Frontal cortex (tissue), 4 donors: ENCODE data around the gene RPS24. TPM values are rescaled to one million over a fixed set of nuclear protein-coding genes. Genes with fewer than 3 reads are reported as not detected.

Experiments used
- DNase-seq, 2 donors: peaks; one replicate each; pipeline ENCODE4 v3.0.0; 2012; ENCODE audit warnings: low spot score in 2 of 2
- FAIRE-seq: peaks from 2 replicates; lab custom pipeline; 2012; peaks lifted over from hg19 to GRCh38; lab: Jason Lieb, UNC
- total RNA-seq: library from RNA; depleted of rRNA; stranded (reverse); fragments of >200 nt; gene quantifications from one replicate; pipeline ENCODE4 v1.2.3, GENCODE V29; 2014
- donor health status: control.
- donor health status: control.
- donor health status: control.

The RPS24 gene
- total RNA-seq, 1 donor from 2014 or later = 2,828 TPM

DNA sequence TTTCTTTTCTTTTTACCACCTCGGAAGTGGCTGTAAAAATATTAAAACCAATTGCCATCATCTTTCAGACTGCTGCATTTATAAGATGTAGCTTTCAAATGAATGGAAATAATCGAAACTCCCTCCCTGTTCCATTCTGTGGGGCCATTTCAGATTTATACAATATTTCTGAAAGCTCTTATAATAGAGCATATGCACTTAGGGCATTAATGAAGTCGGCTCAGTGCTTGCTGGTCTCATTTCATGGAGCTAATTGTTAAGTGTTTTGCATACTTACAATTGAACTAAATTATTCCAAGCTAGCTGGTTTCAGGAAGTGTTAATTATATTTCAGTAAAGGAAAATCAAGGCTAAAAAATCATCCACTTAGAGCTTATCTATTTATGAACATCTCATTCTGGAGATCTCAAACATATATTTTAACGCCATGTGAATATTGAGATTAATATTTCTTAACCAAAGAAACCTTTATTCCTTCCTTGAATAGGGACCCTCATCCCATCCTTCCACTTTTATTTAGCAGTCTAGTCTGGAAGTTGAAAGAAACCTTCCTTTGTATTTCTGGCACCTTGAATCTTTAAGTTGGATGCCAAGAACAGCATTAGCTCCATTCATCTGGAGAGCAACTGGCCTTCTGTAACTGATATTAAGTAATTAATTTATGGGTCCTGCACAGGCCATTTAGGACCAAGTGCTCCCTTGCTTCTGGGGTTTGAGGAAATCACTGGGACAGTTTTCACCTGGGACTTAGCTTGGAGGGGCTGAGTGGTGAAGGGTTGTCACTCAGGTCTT is 45.1 kb downstream of the RPS24 start:
- DNase-seq (no peak), FAIRE-seq (no peak)

DNA sequence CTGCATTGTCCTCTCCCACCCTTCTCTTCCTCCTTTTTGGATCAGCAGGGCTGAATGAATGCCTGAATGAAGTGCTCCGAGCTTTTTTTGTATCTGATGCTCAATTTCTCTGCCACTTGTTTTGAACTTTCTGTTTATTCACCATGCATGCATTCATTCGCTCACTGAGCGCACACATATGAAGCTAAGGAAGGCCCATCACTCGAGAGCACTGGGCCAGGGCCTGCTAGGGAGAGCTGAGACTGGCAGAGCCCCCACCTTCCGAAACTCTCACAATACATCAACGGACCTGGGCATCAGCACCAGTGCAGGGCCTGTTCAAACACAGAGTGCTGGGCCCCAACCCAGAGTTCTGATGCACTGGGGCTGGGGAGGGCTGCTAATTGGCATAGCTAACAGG is 45.7 kb downstream of the RPS24 start:
- DNase-seq = no peak
- no peak for FAIRE-seq

DNA sequence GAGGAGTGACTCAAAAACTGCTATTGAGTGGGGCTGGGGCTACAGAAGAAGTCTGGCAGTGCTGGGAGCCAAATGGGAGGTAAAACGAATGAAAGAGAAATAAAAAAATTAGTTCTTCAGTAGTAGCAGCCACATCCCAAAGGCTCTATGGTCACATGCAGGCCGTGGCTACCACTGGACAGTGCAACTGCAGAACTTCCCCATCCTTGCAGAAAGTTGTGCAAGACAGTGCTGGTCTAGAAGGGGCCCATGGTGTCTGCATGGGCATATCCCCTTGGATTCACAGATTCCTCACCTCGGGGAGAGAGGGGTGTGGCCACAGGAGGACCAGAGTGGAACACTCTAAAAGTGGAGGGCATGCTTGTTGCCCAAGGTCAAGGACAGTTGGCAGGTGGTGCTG is 47.6 kb downstream of the RPS24 start:
- DNase-seq (no peak), FAIRE-seq (no peak)

DNA sequence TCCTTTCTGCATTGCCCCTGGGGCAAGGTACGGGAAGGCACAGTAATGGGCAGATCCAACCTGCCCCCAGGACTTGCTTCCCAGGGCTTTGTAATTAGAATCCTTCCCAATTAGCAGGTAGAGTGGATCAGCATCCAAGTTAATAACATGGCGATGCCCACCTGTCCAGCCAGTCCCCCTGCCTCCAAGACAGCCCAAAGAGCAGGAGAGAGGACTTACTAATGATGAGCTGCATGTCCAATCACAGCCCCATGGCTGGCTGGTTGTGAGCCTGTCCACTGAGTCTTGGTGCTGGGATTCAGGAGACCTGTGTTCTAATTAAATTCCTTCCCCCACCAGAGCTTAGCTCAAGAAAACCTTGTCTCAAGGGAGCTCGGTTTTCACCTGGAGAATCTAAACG is 49.0 kb downstream of the RPS24 start:
- DNase-seq = no peak
- FAIRE-seq = no peak

Other genes with a start within 250 kb of the RPS24 start
- gene DLG5, start 107.1 kb upstream of the RPS24 start, total RNA-seq = 33.4 TPM
- 39.1 TPM for gene POLR3A, start 4.3 kb upstream of the RPS24 start, total RNA-seq